HG03354 (cell line): ENCODE data around the gene CHST9.
"Not testable (repeated sequence)": the region's sequence is repeated elsewhere in the genome, so short reads cannot be mapped to it uniquely, and the experiment has no call there.

ENCODE experiments used
- ATAC-seq: cut with Tn5 transposase; IDR thresholded peaks from one replicate; pipeline ENCODE4 v1.9.1; 2021; ENCODE audit warnings: mild to moderate bottlenecking; ENCODE audit not compliant: unreplicated experiment, poor library complexity, severe bottlenecking

The CHST9 gene

GRCh38 chr18:27185025-27185763 lies at the start of gene CHST9:
Gene CHST9, minus strand, starts transcription at chr18:27185308. Its CDS starts 42,499 bp downstream, at chr18:27142809.
- no peak for ATAC-seq

- ATAC-seq: not testable (repeated sequence)
Measured at GRCh38 chr18:27232355-27232754, 47.2 kb upstream of the CHST9 start.

GRCh38 chr18:27231671-27232070 lies 46.6 kb upstream of the CHST9 start:
- ATAC-seq: not testable (repeated sequence)

GRCh38 chr18:27231221-27231620 lies 46.1 kb upstream of the CHST9 start:
- ATAC-seq: not testable (repeated sequence)

GRCh38 chr18:27227721-27228120 lies 42.6 kb upstream of the CHST9 start:
- no peak for ATAC-seq

GRCh38 chr18:27226556-27227075 lies 41.5 kb upstream of the CHST9 start:
- no peak for ATAC-seq

- ATAC-seq: no peak
Measured at GRCh38 chr18:27225947-27226481, 40.9 kb upstream of the CHST9 start.

- no peak for ATAC-seq
Measured at GRCh38 chr18:27223526-27224291, 38.6 kb upstream of the CHST9 start.

GRCh38 chr18:27214831-27215230 lies 29.7 kb upstream of the CHST9 start:
- ATAC-seq: no peak

- no peak for ATAC-seq
Measured at GRCh38 chr18:27213123-27213717, 28.1 kb upstream of the CHST9 start.

- ATAC-seq: no peak
Measured at GRCh38 chr18:27211569-27211968, 26.5 kb upstream of the CHST9 start.

- ATAC-seq: no peak
Measured at GRCh38 chr18:27206411-27206810, 21.3 kb upstream of the CHST9 start.

GRCh38 chr18:27202741-27203140 lies 17.6 kb upstream of the CHST9 start:
- ATAC-seq: no peak

- no peak for ATAC-seq
Measured at GRCh38 chr18:27198036-27198435, 12.9 kb upstream of the CHST9 start.

GRCh38 chr18:27188309-27188708 lies 3.2 kb upstream of the CHST9 start:
- no peak for ATAC-seq

GRCh38 chr18:27185897-27186296 lies 789 bp upstream of the CHST9 start:
- ATAC-seq: no peak

GRCh38 chr18:27184115-27185024 lies 738 bp downstream of the CHST9 start:
- no peak for ATAC-seq

GRCh38 chr18:27181726-27182125 lies 3.4 kb downstream of the CHST9 start:
- ATAC-seq: no peak

- ATAC-seq: no peak
Measured at GRCh38 chr18:27178424-27178823, 6.7 kb downstream of the CHST9 start.
